PFSK-1 (cell line): ENCODE measurements around the gene COL5A2.

ENCODE experiments used
- FOXP2 ChIP-seq: optimal IDR thresholded peaks from 2 replicates; pipeline ENCODE3; 2011; ENCODE audit warnings: borderline replicate concordance, control low read depth, inconsistent platforms; ENCODE audit not compliant: insufficient read depth; ENCODE audit errors: extremely low read length, extremely low read depth
- POLR2AphosphoS5 ChIP-seq: IDR thresholded peaks from 2 replicates; pipeline ENCODE4 v1.6.1; 2012; ENCODE audit warnings: low read depth, mild to moderate bottlenecking, control low read depth, low read length, moderate library complexity
- SIN3A ChIP-seq: IDR thresholded peaks from 2 replicates; pipeline ENCODE4 v1.6.1; 2012; ENCODE audit warnings: mild to moderate bottlenecking, low read length, moderate library complexity, borderline replicate concordance; ENCODE audit not compliant: insufficient read depth
- TAF1 ChIP-seq: IDR thresholded peaks from 2 replicates; pipeline ENCODE4 v1.6.1; 2012; ENCODE audit warnings: low read length, control low read depth, borderline replicate concordance; ENCODE audit not compliant: insufficient read depth
- TF ChIP-seq, protein P1 (sequence below), 2 experiments: IDR thresholded peaks; 2 replicates each; pipeline versions ENCODE4 v1.6.1 to v1.8.0; 2011 to 2012; ENCODE audit warnings: low read depth in 2 of 2, low read length in 2 of 2, control low read depth in 1 of 2, inconsistent platforms in 1 of 2, mild to moderate bottlenecking in 1 of 2, moderate library complexity in 1 of 2; ENCODE audit not compliant: insufficient read depth in 1 of 2

Gene COL5A2

DNA sequence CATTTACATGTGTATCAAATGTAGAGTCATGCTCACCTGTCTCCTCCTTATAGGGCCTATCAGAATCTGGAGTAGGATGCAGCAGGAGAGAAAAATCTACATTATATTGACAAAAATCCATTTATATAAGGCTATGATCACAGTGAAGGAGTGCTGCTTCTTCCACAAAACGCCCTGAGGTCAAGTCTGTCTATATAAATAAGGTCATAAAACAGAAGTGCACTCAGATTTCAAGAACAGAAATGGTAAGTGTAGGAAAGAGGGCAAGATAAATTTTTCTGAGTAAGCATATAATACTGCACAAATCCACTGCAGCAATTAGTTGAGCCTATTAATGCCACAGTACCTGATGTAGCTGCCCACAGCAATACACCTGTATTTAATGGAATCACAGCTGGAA lies 51.8 kb downstream of the COL5A2 start:
- TF ChIP-seq POLR2AphosphoS5 (no peak), FOXP2 (no peak), SIN3A (no peak), TAF1 (no peak)
- TF ChIP-seq, protein P1, sequence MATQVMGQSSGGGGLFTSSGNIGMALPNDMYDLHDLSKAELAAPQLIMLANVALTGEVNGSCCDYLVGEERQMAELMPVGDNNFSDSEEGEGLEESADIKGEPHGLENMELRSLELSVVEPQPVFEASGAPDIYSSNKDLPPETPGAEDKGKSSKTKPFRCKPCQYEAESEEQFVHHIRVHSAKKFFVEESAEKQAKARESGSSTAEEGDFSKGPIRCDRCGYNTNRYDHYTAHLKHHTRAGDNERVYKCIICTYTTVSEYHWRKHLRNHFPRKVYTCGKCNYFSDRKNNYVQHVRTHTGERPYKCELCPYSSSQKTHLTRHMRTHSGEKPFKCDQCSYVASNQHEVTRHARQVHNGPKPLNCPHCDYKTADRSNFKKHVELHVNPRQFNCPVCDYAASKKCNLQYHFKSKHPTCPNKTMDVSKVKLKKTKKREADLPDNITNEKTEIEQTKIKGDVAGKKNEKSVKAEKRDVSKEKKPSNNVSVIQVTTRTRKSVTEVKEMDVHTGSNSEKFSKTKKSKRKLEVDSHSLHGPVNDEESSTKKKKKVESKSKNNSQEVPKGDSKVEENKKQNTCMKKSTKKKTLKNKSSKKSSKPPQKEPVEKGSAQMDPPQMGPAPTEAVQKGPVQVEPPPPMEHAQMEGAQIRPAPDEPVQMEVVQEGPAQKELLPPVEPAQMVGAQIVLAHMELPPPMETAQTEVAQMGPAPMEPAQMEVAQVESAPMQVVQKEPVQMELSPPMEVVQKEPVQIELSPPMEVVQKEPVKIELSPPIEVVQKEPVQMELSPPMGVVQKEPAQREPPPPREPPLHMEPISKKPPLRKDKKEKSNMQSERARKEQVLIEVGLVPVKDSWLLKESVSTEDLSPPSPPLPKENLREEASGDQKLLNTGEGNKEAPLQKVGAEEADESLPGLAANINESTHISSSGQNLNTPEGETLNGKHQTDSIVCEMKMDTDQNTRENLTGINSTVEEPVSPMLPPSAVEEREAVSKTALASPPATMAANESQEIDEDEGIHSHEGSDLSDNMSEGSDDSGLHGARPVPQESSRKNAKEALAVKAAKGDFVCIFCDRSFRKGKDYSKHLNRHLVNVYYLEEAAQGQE (IDR thresholded peaks at IDR 0.05; ENCODE audit: insufficient read depth in 1 of 2, low read depth in 2 of 2, low read length in 2 of 2), result no peak

DNA sequence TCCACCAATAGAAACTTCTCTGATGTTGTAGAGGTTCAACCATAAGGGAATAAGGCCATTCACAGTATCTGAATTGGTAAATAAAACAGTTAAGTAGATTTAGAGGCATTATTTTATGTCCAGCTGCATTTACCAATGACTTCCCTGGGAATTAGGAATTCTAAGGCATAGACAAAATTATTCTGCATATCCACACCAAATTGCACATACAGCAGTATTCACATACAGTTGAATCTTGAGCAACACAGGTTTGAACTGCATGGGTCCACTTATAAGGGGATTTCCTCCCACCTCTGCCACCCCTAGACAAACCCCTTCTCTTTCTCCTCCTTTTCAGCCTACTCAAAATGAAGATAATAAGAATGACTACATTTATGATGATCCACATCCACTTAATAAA lies 54.4 kb downstream of the COL5A2 start:
- no peak for TF ChIP-seq POLR2AphosphoS5
- TF ChIP-seq, protein P1 (IDR thresholded peaks at IDR 0.05; ENCODE audit: insufficient read depth in 1 of 2, low read depth in 2 of 2, low read length in 2 of 2), result no peak
- no peak for TF ChIP-seq TAF1
- TF ChIP-seq FOXP2, result no peak
- no peak for TF ChIP-seq SIN3A

DNA sequence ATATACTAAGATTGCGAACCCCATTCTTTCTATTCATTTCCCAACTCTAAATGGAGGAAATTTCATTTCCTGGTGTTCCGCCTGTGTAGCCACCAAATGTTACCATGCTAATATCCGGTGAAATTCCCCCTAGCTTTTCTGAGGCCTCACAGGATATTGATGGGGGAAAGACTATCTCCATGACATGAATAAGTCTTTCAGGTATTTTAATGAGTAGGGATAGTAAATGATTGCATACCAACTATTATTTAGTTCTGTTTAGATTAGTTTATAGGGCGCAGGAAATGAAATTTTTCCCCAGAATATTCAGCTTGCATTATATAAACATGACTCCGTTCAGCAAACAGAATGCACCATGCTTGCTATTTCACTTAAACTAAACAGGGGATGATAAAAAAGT lies 55.4 kb downstream of the COL5A2 start:
- TF ChIP-seq FOXP2 (no peak), POLR2AphosphoS5 (no peak), SIN3A (no peak), TAF1 (no peak)
- TF ChIP-seq, protein P1 (IDR thresholded peaks at IDR 0.05; ENCODE audit: insufficient read depth in 1 of 2, low read depth in 2 of 2, low read length in 2 of 2), result no peak

DNA sequence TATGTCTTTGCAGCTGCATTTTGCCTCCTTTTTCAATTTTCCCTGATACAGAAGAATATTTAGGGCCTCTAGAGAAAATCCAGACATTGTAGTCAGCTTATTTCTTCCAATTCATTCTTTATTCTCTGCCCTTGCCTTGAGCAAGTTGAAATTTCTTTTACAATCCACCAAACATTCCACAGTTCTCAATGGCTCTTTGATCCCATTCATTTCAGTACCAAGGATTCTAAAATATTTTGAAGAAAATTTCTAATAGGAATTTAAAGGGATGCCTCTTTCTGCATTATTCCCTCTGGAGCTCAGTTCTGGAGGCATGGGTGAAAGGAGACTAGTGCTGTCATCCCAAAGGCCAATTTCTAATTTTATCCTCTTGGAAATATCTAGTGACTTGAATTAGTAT lies 61.2 kb downstream of the COL5A2 start:
- no peak for TF ChIP-seq POLR2AphosphoS5

DNA sequence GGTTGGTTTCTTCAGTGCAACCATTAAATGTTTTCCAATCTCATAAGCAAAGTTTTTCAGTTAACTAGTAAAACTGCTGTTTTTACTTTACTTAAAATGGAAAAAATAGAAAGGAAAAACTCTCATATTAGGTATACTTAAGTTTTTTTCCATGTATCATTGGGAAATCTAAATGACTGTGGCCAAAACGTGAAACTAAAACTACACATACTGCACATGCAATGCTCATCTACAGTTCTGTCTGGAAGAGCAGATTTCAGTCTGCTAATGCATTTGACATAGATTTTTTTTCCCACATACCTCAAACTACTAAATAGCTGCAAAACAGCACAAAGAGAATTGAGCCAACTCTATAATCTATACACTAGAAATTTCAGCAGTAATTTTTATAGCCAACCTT lies 62.6 kb downstream of the COL5A2 start:
- TF ChIP-seq, protein P1 (IDR thresholded peaks at IDR 0.05; ENCODE audit: insufficient read depth in 1 of 2, low read depth in 2 of 2, low read length in 2 of 2), result no peak
- TF ChIP-seq POLR2AphosphoS5 (no peak), FOXP2 (no peak), TAF1 (no peak)
